ENCODE data around the gene CNMD.

DNA sequence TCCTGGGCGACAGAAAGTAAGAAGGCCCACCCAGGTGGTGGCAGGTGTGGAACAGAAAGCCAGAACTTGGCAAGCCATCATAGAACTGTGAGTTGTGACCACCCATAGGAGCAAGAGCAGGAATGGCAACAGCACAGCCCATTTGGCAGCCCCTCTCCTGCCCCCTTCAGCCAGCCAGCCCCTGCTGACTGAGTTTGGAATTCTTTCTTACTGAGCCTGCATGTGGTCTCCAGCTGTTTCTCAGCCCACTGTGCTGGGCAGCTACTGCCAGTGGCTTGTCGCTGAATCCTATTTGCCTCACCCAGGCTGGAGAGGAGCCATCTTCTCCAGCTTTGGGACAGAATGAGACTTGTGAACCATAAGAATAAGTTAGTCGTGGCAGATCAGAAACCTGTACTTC lies 28.3 kb downstream of the CNMD start:
- TF ChIP-seq, protein P1, sequence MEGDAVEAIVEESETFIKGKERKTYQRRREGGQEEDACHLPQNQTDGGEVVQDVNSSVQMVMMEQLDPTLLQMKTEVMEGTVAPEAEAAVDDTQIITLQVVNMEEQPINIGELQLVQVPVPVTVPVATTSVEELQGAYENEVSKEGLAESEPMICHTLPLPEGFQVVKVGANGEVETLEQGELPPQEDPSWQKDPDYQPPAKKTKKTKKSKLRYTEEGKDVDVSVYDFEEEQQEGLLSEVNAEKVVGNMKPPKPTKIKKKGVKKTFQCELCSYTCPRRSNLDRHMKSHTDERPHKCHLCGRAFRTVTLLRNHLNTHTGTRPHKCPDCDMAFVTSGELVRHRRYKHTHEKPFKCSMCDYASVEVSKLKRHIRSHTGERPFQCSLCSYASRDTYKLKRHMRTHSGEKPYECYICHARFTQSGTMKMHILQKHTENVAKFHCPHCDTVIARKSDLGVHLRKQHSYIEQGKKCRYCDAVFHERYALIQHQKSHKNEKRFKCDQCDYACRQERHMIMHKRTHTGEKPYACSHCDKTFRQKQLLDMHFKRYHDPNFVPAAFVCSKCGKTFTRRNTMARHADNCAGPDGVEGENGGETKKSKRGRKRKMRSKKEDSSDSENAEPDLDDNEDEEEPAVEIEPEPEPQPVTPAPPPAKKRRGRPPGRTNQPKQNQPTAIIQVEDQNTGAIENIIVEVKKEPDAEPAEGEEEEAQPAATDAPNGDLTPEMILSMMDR (conservative IDR thresholded peaks at IDR 0.05; ENCODE audit: low read depth, low read length), result no peak
- TF ChIP-seq MAZ (IDR thresholded peaks at IDR 0.05; ENCODE audit: borderline replicate concordance, low read depth, low read length) (no peak), POLR2A (IDR thresholded peaks at IDR 0.05; ENCODE audit: low read depth, low read length) (no peak), RFX5 (IDR thresholded peaks at IDR 0.05; ENCODE audit: low read depth, low read length) (no peak), RAD21 (IDR thresholded peaks at IDR 0.05; ENCODE audit: low read length) (no peak), NFE2L2 (IDR thresholded peaks at IDR 0.05; ENCODE audit: low read depth, low read length) (no peak), SMC3 (IDR thresholded peaks at IDR 0.05; ENCODE audit: low read depth, low read length) (no peak), RCOR1 (IDR thresholded peaks at IDR 0.05; ENCODE audit: insufficient replicate concordance, low read length) (no peak), CEBPB (IDR thresholded peaks at IDR 0.05; ENCODE audit: low read depth, low read length) (no peak), MXI1 (IDR thresholded peaks at IDR 0.05; ENCODE audit: borderline replicate concordance, low read depth, low read length) (no peak), MAFK (IDR thresholded peaks at IDR 0.05; ENCODE audit: low read depth, low read length) (no peak), CHD1 (IDR thresholded peaks at IDR 0.05; ENCODE audit: low read depth, low read length) (no peak), BHLHE40 (IDR thresholded peaks at IDR 0.05; ENCODE audit: low read depth, low read length) (no peak)
- TF ChIP-seq, protein P2, sequence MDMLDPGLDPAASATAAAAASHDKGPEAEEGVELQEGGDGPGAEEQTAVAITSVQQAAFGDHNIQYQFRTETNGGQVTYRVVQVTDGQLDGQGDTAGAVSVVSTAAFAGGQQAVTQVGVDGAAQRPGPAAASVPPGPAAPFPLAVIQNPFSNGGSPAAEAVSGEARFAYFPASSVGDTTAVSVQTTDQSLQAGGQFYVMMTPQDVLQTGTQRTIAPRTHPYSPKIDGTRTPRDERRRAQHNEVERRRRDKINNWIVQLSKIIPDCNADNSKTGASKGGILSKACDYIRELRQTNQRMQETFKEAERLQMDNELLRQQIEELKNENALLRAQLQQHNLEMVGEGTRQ (IDR thresholded peaks at IDR 0.05; ENCODE audit: low read depth, low read length), result no peak
